ENCODE data around the gene PAQR7. TPM values are rescaled to one million over a fixed set of nuclear protein-coding genes. Genes with fewer than 3 reads are reported as not detected.

The PAQR7 gene
- total RNA-seq, 1 donor from 2014 or later: 9.3 TPM

DNA sequence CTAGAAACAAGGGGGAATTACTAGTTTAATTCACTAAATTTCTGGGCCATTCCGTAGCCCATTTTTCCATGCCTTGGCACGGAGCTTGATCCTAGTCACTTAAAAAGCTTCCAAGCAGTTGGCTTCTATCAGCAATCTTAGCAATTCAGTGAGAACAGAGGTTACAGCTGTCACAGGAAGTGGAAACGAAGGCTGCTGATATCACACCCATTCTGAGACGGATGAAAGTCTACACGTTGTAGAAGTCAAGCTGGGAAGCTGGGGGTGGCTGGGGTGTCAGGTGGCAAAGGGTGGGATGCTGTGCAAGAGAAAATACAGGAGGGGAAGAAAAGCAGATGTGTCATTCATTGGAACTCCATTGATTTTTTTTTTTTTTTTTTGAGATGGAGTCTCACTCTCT, 42.5 kb upstream of the PAQR7 start:
- Histone ChIP-seq H3K27me3 (ENCODE audit: low read depth) (no peaks in the 10 kb centered on the region), H3K9me3 (no peaks in the 10 kb centered on the region), H3K4me3 (no peak overlapping the region), H3K27ac (no peak overlapping the region), H3K36me3 (no peaks in the 10 kb centered on the region), H3K4me1 (peaks cover 18% of the 10 kb centered on the region)
- ATAC-seq: no peak
- TF ChIP-seq, protein P1, sequence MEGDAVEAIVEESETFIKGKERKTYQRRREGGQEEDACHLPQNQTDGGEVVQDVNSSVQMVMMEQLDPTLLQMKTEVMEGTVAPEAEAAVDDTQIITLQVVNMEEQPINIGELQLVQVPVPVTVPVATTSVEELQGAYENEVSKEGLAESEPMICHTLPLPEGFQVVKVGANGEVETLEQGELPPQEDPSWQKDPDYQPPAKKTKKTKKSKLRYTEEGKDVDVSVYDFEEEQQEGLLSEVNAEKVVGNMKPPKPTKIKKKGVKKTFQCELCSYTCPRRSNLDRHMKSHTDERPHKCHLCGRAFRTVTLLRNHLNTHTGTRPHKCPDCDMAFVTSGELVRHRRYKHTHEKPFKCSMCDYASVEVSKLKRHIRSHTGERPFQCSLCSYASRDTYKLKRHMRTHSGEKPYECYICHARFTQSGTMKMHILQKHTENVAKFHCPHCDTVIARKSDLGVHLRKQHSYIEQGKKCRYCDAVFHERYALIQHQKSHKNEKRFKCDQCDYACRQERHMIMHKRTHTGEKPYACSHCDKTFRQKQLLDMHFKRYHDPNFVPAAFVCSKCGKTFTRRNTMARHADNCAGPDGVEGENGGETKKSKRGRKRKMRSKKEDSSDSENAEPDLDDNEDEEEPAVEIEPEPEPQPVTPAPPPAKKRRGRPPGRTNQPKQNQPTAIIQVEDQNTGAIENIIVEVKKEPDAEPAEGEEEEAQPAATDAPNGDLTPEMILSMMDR (IDR thresholded peaks at IDR 0.05): no peak
- DNase-seq: no peak
- intact Hi-C loops (cut with DNase I): no loop called here

DNA sequence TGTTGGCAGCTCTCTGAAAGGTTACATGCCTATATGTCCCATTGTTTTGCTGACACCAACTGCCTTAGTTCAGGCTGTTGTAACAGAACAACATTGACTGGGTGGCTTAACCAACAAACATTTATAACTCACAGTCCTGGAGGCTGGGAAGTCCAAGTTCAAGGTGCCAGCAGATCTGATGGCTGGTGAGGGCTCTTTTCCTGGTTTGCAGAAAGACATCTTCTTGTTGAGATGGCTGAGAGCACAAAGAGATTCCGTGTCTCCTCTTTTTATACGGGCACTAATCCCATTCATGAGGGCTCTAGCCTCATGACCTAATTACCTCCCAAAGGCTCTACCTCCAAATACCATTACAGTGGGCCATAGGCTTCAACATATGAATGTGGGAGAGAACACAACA, 41.0 kb upstream of the PAQR7 start:
- intact Hi-C loops (cut with DNase I): no loop called here
- no peaks in the 10 kb centered on the region for H3K36me3 ChIP-seq
- DNase-seq (no peak), ATAC-seq (no peak)
- H3K4me1 ChIP-seq: peaks cover 8% of the 10 kb centered on the region
- H3K27me3 ChIP-seq (ENCODE audit: low read depth): no peaks in the 10 kb centered on the region
- TF ChIP-seq, protein P1 (IDR thresholded peaks at IDR 0.05): no peak
- H3K27ac ChIP-seq: no peak overlapping the region
- no peaks in the 10 kb centered on the region for H3K9me3 ChIP-seq
- no peak overlapping the region for H3K4me3 ChIP-seq

DNA sequence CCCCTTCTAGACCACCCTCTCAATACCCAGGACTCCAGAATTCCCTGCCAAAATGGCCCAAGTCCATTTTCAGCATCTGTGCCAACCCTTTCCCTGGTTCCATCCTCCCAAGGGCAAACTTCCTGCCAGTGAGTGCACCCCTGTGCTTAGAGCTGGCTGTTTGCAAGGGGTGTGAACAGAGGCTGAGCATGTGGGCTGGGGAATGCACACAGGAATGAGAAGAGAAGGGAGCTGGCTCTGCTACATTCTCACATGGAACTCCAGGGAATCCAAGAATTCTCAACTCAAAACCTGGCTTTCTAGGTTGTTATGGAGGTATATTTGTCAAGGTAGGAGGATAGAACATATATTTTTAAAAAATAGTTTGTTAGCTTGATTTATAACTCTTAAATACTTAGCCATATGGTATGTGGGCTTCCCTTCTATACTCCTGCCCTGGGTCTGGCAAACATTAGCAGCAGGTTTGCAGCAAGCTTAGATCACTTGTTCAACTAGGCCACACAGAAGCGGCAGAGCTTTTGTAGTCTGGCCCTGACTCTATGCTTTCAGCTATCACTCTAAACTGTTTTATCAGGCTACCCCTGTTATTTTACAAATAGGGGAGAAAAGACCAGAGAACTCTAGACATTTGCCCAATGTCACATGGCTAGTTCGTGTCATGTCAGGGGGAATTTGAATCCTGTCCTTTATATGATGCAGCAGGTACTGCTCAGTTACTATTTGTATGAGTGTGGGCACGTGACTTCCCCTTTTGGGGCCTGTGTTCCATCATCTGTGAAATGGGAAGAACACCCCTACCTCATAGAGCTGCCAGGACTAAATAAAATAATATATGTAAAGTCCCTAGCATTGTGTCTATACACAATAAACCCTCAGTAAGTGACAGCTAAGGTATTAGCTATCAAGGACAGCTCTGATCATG, 38.8 kb upstream of the PAQR7 start:
- TF ChIP-seq, protein P1 (IDR thresholded peaks at IDR 0.05): no peak
- peak overlapping the region; percentile 13 for H3K27ac ChIP-seq
- no peak for DNase-seq
- no peaks in the 10 kb centered on the region for H3K27me3 ChIP-seq (ENCODE audit: low read depth)
- intact Hi-C loops (cut with DNase I): no loop called here
- H3K4me1 ChIP-seq: peaks cover 8% of the 10 kb centered on the region
- no peaks in the 10 kb centered on the region for H3K36me3 ChIP-seq
- H3K4me3 ChIP-seq: no peak overlapping the region
- H3K9me3 ChIP-seq: no peaks in the 10 kb centered on the region
- peak; percentile 68 to 83 for ATAC-seq

DNA sequence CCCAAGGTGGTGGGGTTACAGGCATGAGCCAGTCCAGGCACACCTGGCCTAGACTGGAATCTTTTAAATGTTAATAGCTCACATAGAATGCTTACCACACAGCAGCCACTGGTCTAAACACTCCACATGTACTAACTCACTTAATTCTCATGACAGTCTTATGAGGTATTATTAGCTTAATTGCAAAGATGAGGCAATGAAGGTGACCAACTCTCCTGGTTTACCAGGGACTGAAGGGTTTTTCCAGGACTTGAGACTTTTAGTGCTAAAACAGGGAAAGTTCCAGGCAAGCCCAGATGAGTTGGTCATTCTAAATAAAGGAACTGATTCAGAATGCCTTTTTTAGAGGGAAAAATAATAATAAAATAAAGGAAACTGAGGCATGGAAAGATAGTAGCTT, 37.7 kb upstream of the PAQR7 start:
- H3K36me3 ChIP-seq: no peaks in the 10 kb centered on the region
- no peaks in the 10 kb centered on the region for H3K27me3 ChIP-seq (ENCODE audit: low read depth)
- intact Hi-C loops (cut with DNase I): no loop called here
- DNase-seq: no peak
- H3K27ac ChIP-seq: no peak overlapping the region
- ATAC-seq: no peak
- TF ChIP-seq, protein P1 (IDR thresholded peaks at IDR 0.05): no peak
- no peaks in the 10 kb centered on the region for H3K9me3 ChIP-seq
- H3K4me3 ChIP-seq: no peak overlapping the region
- peaks cover 7% of the 10 kb centered on the region for H3K4me1 ChIP-seq

DNA sequence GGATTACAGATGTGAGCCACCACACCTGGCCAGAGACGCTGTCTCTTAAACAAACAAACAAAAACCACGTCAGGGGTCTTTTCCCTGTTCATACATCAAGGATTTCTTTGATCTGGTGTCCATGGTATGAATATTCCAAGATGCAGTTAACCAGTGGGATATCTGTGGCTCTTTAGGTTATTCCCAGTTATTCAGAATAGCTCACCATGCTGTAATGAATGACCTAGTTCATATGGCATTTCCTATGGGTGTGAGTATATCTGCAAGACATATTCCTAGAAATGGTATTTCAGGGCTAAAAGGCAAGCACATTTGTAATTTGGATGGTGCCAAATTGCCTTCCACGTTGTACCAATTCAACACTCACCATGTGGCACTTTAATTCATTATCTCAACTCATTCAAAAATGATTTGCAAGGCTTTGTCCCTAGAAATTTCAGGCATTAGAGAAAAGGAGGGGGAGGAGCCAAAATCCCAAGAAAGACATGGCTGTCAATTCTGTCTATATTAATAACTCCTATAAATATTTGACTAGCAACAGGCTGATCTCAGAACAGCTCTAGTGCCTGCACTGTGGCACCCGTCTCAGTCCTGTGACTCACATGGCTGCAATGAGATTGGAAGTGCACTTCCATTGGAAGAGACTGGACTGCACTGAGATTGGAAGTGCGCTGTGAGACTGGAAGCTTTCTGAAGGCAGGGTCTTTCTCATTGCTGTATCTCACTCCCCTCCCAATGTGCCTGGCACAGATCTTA, 36.7 kb upstream of the PAQR7 start:
- no peaks in the 10 kb centered on the region for H3K36me3 ChIP-seq
- H3K4me3 ChIP-seq: no peak overlapping the region
- DNase-seq (no peak), ATAC-seq (no peak)
- no peak overlapping the region for H3K27ac ChIP-seq
- H3K4me1 ChIP-seq: no peaks in the 10 kb centered on the region
- intact Hi-C loops (cut with DNase I): no loop called here
- H3K27me3 ChIP-seq (ENCODE audit: low read depth): no peaks in the 10 kb centered on the region
- TF ChIP-seq, protein P1 (IDR thresholded peaks at IDR 0.05): no peak
- H3K9me3 ChIP-seq: no peaks in the 10 kb centered on the region

Measured in lower lobe of right lung (tissue), 2 donors.